Upper lobe of left lung (tissue), 4 donors: ENCODE measurements around the gene HSDL2.

ENCODE experiments used
- POLR2AphosphoS5 ChIP-seq, 2 donors: sonication (generic); formaldehyde crosslinking; IDR thresholded peaks; one replicate each; pipeline ENCODE4 v1.5.1; 2017; ENCODE audit warnings: antibody characterized with exemption in 2 of 2
- TF ChIP-seq, protein P1 (sequence below), 6 experiments: fragments of 450-650 bp in 4 of 6; fragments of 200-600 bp in 2 of 6; sonication (generic) in 2 of 6; IDR thresholded peaks; one replicate each; pipeline ENCODE4 v1.5.1; 2016 to 2019; ENCODE audit warnings: antibody characterized with exemption in 6 of 6

GRCh38 chr9:112501287-112501686, 121.4 kb downstream of the HSDL2 start:
- TF ChIP-seq, protein P1, sequence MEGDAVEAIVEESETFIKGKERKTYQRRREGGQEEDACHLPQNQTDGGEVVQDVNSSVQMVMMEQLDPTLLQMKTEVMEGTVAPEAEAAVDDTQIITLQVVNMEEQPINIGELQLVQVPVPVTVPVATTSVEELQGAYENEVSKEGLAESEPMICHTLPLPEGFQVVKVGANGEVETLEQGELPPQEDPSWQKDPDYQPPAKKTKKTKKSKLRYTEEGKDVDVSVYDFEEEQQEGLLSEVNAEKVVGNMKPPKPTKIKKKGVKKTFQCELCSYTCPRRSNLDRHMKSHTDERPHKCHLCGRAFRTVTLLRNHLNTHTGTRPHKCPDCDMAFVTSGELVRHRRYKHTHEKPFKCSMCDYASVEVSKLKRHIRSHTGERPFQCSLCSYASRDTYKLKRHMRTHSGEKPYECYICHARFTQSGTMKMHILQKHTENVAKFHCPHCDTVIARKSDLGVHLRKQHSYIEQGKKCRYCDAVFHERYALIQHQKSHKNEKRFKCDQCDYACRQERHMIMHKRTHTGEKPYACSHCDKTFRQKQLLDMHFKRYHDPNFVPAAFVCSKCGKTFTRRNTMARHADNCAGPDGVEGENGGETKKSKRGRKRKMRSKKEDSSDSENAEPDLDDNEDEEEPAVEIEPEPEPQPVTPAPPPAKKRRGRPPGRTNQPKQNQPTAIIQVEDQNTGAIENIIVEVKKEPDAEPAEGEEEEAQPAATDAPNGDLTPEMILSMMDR (IDR thresholded peaks at IDR 0.05), result no peak
- TF ChIP-seq POLR2AphosphoS5 (IDR thresholded peaks at IDR 0.05), result no peak
